GM20000 (cell line): Measurements from ENCODE around the gene MPI.
"Not testable (repeated sequence)": the region's sequence is repeated elsewhere in the genome, so short reads cannot be mapped to it uniquely, and the experiment has no call there.

Source experiments
- DNase-seq: peaks from one replicate; pipeline ENCODE4 v3.0.0; 2012; ENCODE audit warnings: low spot score
- CTCF ChIP-seq: IDR thresholded peaks from 2 replicates; pipeline ENCODE4 v1.5.1; 2012; ENCODE audit warnings: mild to moderate bottlenecking, control low read depth; ENCODE audit errors: extremely low read depth, missing control alignments

The MPI gene

GRCh38 chr15:74888716-74889115 lies 1.1 kb upstream of the MPI start:
- no peak for DNase-seq
- no peak for TF ChIP-seq CTCF

GRCh38 chr15:74889390-74889882 lies 406 bp upstream of the MPI start:
- no peak for DNase-seq
- no peak for TF ChIP-seq CTCF

- TF ChIP-seq CTCF: no peak
- DNase-seq: no peak
These were observed 771 bp downstream of the MPI start for GRCh38 chr15:74890665-74890960.

GRCh38 chr15:74891469-74891868 lies 1.6 kb downstream of the MPI start:
- no peak for DNase-seq
- no peak for TF ChIP-seq CTCF

GRCh38 chr15:74892313-74892712 lies 2.5 kb downstream of the MPI start:
- TF ChIP-seq CTCF: no peak
- DNase-seq: no peak

- no peak for DNase-seq
- no peak for TF ChIP-seq CTCF
These were observed 3.1 kb downstream of the MPI start for GRCh38 chr15:74892931-74893330.

- TF ChIP-seq CTCF: no peak
- DNase-seq: no peak
These were observed 3.8 kb downstream of the MPI start for GRCh38 chr15:74893627-74894026.

GRCh38 chr15:74894383-74894782 lies 4.5 kb downstream of the MPI start:
- DNase-seq: not testable (repeated sequence)
